Raji (cell line): ENCODE data around the gene INPP5D.

Source experiments
- POLR2A ChIP-seq: IDR thresholded peaks from 2 replicates; pipeline ENCODE4 v1.6.1; 2011; ENCODE audit warnings: low read depth, low read length, control low read depth; ENCODE audit not compliant: insufficient read depth

INPP5D gene

DNA sequence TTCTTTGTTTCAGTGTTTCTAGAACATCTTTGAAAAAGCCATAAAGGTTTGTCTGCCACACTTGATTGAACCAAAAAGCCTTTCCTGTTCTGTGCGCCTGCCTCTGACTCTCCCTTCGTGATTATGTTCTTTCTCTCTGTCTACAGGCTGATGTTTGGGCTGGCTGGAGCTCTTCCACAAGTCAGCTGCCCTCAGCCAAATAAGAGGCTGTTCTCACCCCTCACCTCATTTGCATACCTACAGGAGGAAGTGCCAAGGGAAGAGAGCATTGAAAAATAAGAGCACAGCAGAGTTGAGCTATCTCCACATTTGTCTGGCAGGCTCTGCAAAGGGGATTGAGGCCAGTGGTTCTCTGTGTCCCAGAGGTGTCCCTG lies 15.8 kb downstream of the INPP5D start:
- TF ChIP-seq POLR2A = peak; percentile 70

DNA sequence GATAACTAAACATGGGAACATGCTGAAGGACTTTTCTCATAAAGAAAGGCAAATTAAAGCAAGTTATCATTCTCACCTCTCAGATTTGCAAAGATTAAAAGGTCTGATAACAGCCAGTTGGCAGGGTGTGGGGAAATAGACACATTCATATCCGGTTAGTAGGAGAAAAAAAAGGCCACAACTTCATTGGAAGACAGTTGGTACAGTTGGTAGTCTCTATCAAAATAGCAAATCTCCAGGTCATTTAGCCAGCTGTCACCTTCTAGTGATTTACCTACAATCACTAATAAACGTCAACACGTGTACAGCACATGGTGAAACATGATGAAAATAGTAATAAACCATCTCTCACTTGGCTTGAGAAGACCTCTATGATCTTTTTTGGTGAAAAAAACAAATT lies 16.6 kb downstream of the INPP5D start:
- no peak for TF ChIP-seq POLR2A

GRCh38 chr2:233079473-233079877 lies 19.3 kb downstream of the INPP5D start:
- no peak for TF ChIP-seq POLR2A

DNA sequence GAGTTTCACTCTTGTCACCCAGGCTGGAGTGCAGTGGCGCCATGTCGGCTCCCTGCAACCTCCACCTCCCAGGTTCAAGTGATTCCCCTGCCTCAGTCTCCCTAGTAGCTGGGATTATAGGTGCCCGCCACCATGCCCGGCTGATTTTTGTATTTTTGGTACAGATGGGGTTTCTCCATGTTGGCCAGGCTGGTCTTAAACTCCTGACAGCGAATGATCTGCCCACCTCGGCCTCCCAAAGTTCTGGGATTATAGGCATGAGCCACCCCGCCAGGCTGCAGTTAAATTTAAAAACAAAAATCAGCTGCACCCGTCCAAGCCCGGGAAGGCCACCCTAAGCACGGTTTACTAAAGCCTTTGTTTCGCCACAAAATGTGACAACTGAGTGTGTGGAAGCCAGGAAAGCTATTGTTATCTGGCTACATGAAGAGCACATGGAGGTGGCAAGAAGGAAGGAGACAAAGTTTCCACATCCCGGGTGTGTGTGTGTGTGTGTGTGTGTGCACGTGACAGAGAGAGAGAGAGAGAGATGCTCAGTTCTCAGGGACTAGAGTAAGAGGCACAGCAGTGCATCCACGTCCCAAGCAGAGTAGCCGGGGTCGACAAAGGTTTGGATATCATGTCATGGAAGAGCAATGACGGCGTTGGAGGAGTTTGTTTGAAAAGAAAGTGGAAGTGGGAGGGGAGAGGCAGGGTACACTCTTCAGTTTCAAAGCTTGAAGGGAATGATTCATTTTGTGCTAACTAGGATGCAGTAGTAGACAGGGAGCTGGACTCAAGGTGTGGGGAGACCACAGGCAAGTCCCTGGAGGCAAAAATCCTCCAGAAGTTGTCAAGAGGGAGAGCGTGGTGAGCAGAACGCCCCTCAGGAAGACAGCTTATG lies 20.1 kb downstream of the INPP5D start:
- no peak for TF ChIP-seq POLR2A

- no peak for TF ChIP-seq POLR2A
These were observed 20.7 kb downstream of the INPP5D start for GRCh38 chr2:233080836-233081229.

- TF ChIP-seq POLR2A = no peak
These were observed 21.1 kb downstream of the INPP5D start for GRCh38 chr2:233081232-233081730.

DNA sequence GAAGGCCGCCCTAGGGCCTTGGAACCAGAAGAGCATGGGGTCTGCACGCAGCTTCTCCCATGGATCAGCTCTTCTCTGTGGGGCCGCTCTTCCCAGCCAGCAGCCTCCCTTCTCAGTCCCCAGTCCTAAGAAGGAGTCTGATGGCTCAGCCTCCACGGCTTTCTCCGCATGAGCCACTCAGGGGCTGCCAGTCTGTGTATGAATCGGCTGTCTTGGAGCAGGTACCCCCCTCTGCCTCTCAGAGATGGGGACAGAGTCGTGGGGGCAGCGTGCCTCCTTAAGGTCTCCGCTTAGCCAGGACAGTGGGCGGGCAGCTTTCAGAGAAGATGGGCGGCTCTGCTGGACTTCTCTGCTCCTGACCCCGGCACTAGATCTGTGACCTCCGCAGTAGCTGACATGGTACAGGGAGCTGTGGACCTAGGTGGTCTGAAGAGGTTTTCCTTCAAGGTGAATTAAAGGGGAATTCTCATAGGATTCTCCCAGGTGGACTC lies 21.6 kb downstream of the INPP5D start:
- TF ChIP-seq POLR2A = no peak

- TF ChIP-seq POLR2A = no peak
These were observed 22.2 kb downstream of the INPP5D start for GRCh38 chr2:233082222-233082930.

- no peak for TF ChIP-seq POLR2A
These were observed 23.0 kb downstream of the INPP5D start for GRCh38 chr2:233082931-233083755.

DNA sequence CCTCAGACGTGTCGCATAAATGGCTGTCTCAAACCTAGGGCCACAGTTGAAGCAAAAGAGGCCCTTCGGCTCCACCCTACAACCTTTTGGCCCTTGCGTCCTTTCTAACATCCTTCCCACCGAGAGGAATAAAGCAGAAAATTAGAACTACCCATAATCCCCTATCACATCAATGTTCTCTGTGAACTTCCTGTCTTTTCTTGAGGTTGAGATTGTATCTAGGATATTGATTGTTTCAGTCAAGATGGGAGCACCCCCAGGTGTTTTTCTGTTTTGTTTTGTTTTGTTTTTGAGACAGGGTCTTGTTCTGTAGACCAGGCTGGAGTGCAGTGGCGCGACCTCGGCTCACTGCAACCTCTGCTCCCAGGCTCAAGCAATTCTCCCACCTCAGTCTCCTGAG lies 23.6 kb downstream of the INPP5D start:
- no peak for TF ChIP-seq POLR2A

GRCh38 chr2:233084488-233084887 lies 24.3 kb downstream of the INPP5D start:
- no peak for TF ChIP-seq POLR2A

DNA sequence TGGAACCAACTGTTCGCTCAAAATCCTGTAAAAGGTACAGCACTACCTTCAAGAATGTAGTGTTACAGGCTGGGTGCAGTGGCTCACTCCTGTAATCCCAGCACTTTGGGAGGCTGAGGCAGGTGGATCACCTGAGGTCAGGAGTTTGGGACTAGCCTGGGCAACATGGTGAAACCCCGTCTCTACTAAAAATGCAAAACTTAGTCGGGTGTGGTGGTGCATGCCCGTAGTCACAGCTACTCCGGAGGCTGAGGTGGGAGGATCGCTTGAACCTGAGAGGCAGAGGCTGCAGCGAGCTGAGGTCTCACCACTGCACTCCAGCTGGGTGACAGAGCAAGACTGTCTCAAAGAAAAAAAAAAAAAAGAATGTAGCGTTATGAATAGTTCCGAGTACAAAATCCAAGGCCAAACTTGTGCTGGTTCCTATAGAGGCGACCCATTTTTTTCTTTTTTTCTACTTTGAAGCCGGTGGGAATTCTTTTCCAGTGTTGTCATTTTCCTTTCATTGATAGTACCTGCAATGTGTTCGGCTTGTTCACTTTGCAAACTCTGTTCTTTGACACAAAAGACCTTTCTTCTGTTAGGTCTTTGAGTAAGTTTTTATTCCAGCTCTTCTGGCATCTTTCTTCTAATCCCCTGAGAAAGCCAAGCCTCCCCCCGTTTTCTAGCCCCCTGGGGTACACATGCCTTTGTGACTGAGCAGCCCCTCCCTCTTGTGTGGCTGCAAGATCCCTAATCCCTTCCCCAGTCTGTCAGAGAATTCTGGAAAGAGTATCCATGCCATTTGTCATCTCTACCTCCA lies 25.1 kb downstream of the INPP5D start:
- no peak for TF ChIP-seq POLR2A

DNA sequence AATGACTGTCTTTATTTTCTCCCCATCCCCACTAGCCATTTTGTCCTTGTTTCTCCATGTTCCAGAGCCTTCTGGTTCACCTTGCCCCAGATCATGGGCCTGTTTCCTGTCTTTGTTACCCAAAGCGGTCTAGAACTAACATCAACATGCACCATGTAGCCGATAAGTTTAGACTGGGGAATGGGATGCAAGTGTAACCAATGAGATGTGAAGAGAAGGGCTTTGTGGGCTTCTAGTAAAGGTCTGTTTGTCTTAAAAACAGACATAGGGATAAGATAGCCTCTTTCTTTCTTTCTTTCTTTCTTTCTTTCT lies 25.7 kb downstream of the INPP5D start:
- no peak for TF ChIP-seq POLR2A

GRCh38 chr2:233087713-233088112 lies 27.6 kb downstream of the INPP5D start:
- no peak for TF ChIP-seq POLR2A
